GM19193 (cell line): Measurements from ENCODE around the gene FANK1.

ENCODE experiments used
- POLR2A ChIP-seq: IDR thresholded peaks from 4 replicates; pipeline ENCODE4 v1.6.1; 2011; ENCODE audit not compliant: insufficient read depth, insufficient read length; ENCODE audit errors: extremely low read depth

The FANK1 gene

GRCh38 chr10:126012485-126012884 lies 116.1 kb downstream of the FANK1 start:
- no peak for TF ChIP-seq POLR2A

- no peak for TF ChIP-seq POLR2A
These were observed 117.3 kb downstream of the FANK1 start for GRCh38 chr10:126013489-126014281.

- no peak for TF ChIP-seq POLR2A
These were observed 117.9 kb downstream of the FANK1 start for GRCh38 chr10:126014309-126014708.

- no peak for TF ChIP-seq POLR2A
These were observed 119.0 kb downstream of the FANK1 start for GRCh38 chr10:126015413-126015812.

GRCh38 chr10:126016156-126016805 lies 119.9 kb downstream of the FANK1 start:
- no peak for TF ChIP-seq POLR2A

GRCh38 chr10:126016882-126017281 lies 120.5 kb downstream of the FANK1 start:
- no peak for TF ChIP-seq POLR2A

GRCh38 chr10:126017961-126018560 lies 121.7 kb downstream of the FANK1 start:
- TF ChIP-seq POLR2A = no peak

- no peak for TF ChIP-seq POLR2A
These were observed 125.6 kb downstream of the FANK1 start for GRCh38 chr10:126021833-126022500.

- no peak for TF ChIP-seq POLR2A
These were observed 126.5 kb downstream of the FANK1 start for GRCh38 chr10:126022841-126023240.

- no peak for TF ChIP-seq POLR2A
These were observed 131.3 kb downstream of the FANK1 start for GRCh38 chr10:126027692-126028091.

- no peak for TF ChIP-seq POLR2A
These were observed 133.6 kb downstream of the FANK1 start for GRCh38 chr10:126029999-126030398.

GRCh38 chr10:126034586-126034985 lies 138.2 kb downstream of the FANK1 start:
- TF ChIP-seq POLR2A = no peak

- TF ChIP-seq POLR2A = no peak
These were observed 140.2 kb downstream of the FANK1 start for GRCh38 chr10:126036515-126036914.

GRCh38 chr10:126037946-126038345 lies 141.6 kb downstream of the FANK1 start:
- no peak for TF ChIP-seq POLR2A

- no peak for TF ChIP-seq POLR2A
These were observed 144.8 kb downstream of the FANK1 start for GRCh38 chr10:126041117-126041516.
